Activated naive CD8-positive, alpha-beta T cell treated with anti-CD3 and anti-CD28 coated beads, Interleukin-2, amount 50 U/mL, for 24 hours (primary cell): ENCODE data around the gene TEX52.
A peak's percentile ranks its signal among the peaks of the same experiment; 100 is the strongest.

Source experiments
- ATAC-seq: fragments of 150-1000 bp; cut with Tn5 transposase; one replicate; pipeline ENCODE4 v1.10.0; 2021
- DNase-seq: peaks from one replicate; pipeline ENCODE4 v3.0.0; 2021
- H3K27ac Mint-ChIP-seq: one replicate; pipeline ENCODE4 v1.8.0; 2021; ENCODE audit warnings: mild to moderate bottlenecking, mixed read lengths
- H3K27me3 Mint-ChIP-seq: one replicate; pipeline ENCODE4 v1.8.0; 2021; ENCODE audit warnings: mixed read lengths
- H3K36me3 Mint-ChIP-seq: one replicate; pipeline ENCODE4 v1.8.0; 2021; ENCODE audit warnings: low read depth, mixed read lengths
- H3K4me1 Mint-ChIP-seq: one replicate; pipeline ENCODE4 v1.8.0; 2021; ENCODE audit warnings: mixed read lengths
- H3K4me3 Mint-ChIP-seq: one replicate; pipeline ENCODE4 v1.8.0; 2021; ENCODE audit warnings: mild to moderate bottlenecking, moderate library complexity, mixed read lengths
- H3K9me3 Mint-ChIP-seq: one replicate; pipeline ENCODE4 v1.8.0; 2021; ENCODE audit warnings: mixed read lengths

The TEX52 gene

GRCh38 chr12:2854669-2855453, 2.0 kb downstream of the TEX52 start:
- Mint-ChIP-seq H3K27ac (no peak overlapping the region), H3K4me1 (peaks cover 1% of the 10 kb centered on the region), H3K27me3 (no peaks in the 10 kb centered on the region), H3K4me3 (no peak overlapping the region), H3K9me3 (no peaks in the 10 kb centered on the region), H3K36me3 (peaks cover 15% of the 10 kb centered on the region)
- DNase-seq (no peak), ATAC-seq (no peak)

GRCh38 chr12:2853626-2854025, 3.2 kb downstream of the TEX52 start:
- no peaks in the 10 kb centered on the region for H3K27me3 Mint-ChIP-seq
- no peak overlapping the region for H3K27ac Mint-ChIP-seq
- H3K36me3 Mint-ChIP-seq = peaks cover 9% of the 10 kb centered on the region
- no peaks in the 10 kb centered on the region for H3K9me3 Mint-ChIP-seq
- DNase-seq (peak; percentile 64), ATAC-seq (peak; percentile 52)
- no peak overlapping the region for H3K4me3 Mint-ChIP-seq
- peaks cover 1% of the 10 kb centered on the region for H3K4me1 Mint-ChIP-seq

- no peak overlapping the region for H3K4me3 Mint-ChIP-seq
- peaks cover 5% of the 10 kb centered on the region for H3K36me3 Mint-ChIP-seq
- H3K27ac Mint-ChIP-seq = no peak overlapping the region
These were observed 4.9 kb downstream of the TEX52 start for GRCh38 chr12:2851931-2852330.

DNA sequence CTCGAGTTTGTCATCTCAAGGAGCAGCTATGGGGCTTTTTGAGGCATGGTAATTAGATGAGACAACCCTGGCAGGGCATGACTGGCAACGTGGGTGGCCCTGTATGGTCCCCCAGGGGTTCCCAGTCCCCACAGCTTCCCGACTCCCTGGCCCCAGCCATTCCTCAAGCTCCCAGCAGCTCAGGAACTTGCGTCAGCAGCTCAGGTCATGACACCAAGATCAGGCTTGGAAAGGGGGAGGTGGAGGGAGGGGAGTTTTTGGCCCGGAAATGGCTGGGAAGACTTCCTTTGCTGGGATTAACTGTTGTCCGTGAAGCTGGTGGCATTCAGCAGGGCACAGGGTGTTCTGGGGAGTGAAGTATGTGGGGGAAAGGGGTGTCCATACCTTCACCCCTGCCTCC, 11.6 kb downstream of the TEX52 start:
- DNase-seq = no peak
- H3K27ac Mint-ChIP-seq = no peak overlapping the region
- H3K4me3 Mint-ChIP-seq = no peak overlapping the region

More at GRCh38 chr12:2851931-2852330, 4.9 kb downstream of the TEX52 start:
- no peak for DNase-seq
- Mint-ChIP-seq H3K4me1 (peaks cover 1% of the 10 kb centered on the region), H3K9me3 (no peaks in the 10 kb centered on the region), H3K27me3 (no peaks in the 10 kb centered on the region)
- ATAC-seq = no peak

GRCh38 chr12:2844786-2845185, 12.1 kb downstream of the TEX52 start:
- Mint-ChIP-seq H3K4me3 (no peak overlapping the region), H3K27ac (no peak overlapping the region), H3K4me1 (no peaks in the 10 kb centered on the region), H3K36me3 (peaks cover 5% of the 10 kb centered on the region), H3K27me3 (no peaks in the 10 kb centered on the region), H3K9me3 (no peaks in the 10 kb centered on the region)
- DNase-seq = no peak
- ATAC-seq = no peak

More for the DNA sequence above, 11.6 kb downstream of the TEX52 start:
- no peaks in the 10 kb centered on the region for H3K27me3 Mint-ChIP-seq
- no peaks in the 10 kb centered on the region for H3K9me3 Mint-ChIP-seq
- H3K36me3 Mint-ChIP-seq = peaks cover 3% of the 10 kb centered on the region
- ATAC-seq = no peak
- H3K4me1 Mint-ChIP-seq = no peaks in the 10 kb centered on the region

DNA sequence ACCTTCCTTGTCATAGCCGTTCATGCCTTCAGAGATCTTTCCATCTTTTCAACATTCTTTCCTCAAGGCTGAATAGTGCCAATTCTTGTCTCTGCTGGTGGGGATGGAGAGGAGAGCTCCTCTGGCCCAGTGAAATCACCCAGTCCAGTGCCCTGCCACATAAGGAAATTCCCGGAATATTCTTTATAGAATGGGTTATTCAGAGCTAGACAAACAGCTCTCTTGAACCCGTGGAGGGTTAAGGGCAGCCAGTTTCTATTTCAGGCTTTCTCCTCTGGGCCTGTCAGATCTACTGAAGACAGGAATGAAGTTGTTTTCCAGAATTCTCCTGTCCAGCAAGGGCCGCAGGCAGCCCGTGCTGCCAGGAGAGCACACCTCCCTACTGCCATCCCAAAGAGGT, 13.9 kb downstream of the TEX52 start:
- H3K27me3 Mint-ChIP-seq = no peaks in the 10 kb centered on the region
- DNase-seq (no peak), ATAC-seq (no peak)
- no peaks in the 10 kb centered on the region for H3K4me1 Mint-ChIP-seq
- H3K9me3 Mint-ChIP-seq = no peaks in the 10 kb centered on the region
- H3K36me3 Mint-ChIP-seq = peaks cover 11% of the 10 kb centered on the region
- no peak overlapping the region for H3K4me3 Mint-ChIP-seq
- H3K27ac Mint-ChIP-seq = no peak overlapping the region

DNA sequence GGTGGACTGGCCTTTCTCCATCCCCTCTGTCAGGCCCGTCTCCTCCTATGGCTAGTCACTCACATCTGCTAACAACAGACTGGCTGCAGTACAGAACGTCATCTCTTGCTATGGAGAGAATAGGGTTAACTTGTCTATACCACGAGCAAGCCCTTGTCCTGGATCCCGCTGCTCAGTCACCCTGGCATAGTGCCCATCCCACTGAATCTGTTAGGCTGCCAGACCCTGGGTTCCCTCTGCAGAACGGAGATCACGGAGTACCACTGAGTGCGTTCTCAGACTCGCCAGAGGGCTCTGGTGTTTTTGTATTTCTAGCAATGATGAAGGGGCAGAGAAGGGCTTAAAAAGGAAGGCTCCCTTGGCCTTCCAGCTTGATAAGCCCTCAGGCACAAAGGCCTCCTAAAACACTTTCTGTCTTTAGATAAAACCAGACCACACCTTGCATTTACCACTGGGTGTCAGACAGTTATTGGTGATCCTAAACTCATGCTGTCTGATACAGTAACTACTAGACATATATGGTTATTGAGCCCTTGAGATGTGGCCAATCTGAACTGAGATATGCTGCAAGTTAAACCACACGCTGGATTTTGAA, 15.7 kb downstream of the TEX52 start:
- Mint-ChIP-seq H3K9me3 (no peaks in the 10 kb centered on the region), H3K36me3 (peaks cover 19% of the 10 kb centered on the region), H3K4me3 (no peak overlapping the region), H3K27me3 (no peaks in the 10 kb centered on the region), H3K4me1 (no peaks in the 10 kb centered on the region), H3K27ac (no peak overlapping the region)
- ATAC-seq (no peak), DNase-seq (no peak)

DNA sequence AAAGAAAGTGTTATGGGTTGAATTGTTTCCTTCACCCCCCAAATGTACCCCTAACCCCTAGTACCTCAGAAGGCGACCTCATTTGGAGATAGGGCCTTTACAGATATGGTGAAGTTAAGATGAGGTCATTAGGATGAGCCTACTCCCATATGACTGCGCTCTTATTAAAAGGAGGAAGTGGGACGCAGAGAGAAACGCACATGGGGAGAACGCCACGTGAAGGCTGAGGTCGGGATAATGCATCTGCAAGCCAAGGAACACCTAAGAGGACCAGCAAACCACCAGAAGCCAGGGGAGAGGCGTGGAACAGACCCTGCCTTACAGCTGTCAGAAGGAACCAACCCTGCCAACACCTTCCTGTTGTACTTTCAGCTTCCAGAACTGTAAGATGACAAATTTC, 20.3 kb downstream of the TEX52 start:
- DNase-seq = no peak
- peaks cover 2% of the 10 kb centered on the region for H3K4me1 Mint-ChIP-seq

DNA sequence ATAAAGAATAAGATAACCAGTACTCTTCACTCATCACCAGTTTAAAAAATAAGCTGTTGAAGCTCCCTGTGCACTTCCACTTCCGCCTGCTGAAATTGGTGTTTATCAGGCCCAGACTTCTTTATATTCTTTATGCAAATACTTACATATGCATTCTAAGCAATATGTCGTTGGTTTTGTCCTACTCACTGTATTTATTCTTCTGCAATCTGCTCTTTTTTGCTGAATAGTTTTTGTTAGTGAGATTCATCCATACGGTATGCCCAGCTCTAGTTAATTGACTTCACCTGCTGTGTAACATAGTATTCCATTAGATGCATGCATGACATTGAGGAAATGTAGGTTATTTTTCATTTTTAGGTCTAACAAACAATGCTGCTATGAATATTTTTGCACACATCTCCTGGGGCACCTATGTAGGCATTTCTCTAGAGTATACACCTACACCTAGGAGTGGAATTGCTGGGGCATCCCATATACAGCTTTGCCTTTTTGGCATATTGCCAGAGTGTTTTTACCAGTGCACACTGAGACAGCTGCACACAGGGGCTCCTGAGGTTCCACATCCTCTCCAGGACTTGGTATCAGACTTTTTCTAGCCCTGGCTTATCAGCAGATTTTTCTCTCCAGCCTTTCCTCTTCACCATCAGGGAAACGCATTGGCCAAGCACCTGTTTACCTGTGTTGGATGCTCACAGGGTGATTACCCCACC, 21.0 kb downstream of the TEX52 start:
- Mint-ChIP-seq H3K36me3 (peaks cover 23% of the 10 kb centered on the region), H3K27ac (no peak overlapping the region), H3K4me1 (peaks cover 2% of the 10 kb centered on the region), H3K9me3 (no peaks in the 10 kb centered on the region), H3K27me3 (no peaks in the 10 kb centered on the region), H3K4me3 (no peak overlapping the region)
- DNase-seq = no peak
- no peak for ATAC-seq

More for the DNA sequence above, 20.3 kb downstream of the TEX52 start:
- no peaks in the 10 kb centered on the region for H3K27me3 Mint-ChIP-seq
- no peak overlapping the region for H3K4me3 Mint-ChIP-seq
- no peak overlapping the region for H3K27ac Mint-ChIP-seq
- no peak for ATAC-seq
- peaks cover 21% of the 10 kb centered on the region for H3K36me3 Mint-ChIP-seq
- H3K9me3 Mint-ChIP-seq = no peaks in the 10 kb centered on the region

GRCh38 chr12:2834581-2835491, 22.0 kb downstream of the TEX52 start, which contains the start of gene NRIP2:
Gene NRIP2, minus strand, starts transcription at chr12:2835035. Its CDS starts 52 bp downstream, at chr12:2834983.
- H3K4me1 Mint-ChIP-seq = peaks cover 2% of the 10 kb centered on the region
- H3K9me3 Mint-ChIP-seq = no peaks in the 10 kb centered on the region
- no peaks in the 10 kb centered on the region for H3K27me3 Mint-ChIP-seq
- DNase-seq (no peak), ATAC-seq (peak; percentile 16)
- peak within 1 kb of the TSS; percentile 6 for H3K27ac Mint-ChIP-seq
- peaks cover 23% of the 10 kb centered on the region for H3K36me3 Mint-ChIP-seq
- no peak within 1 kb of the TSS for H3K4me3 Mint-ChIP-seq

- Mint-ChIP-seq H3K4me3 (no peak overlapping the region), H3K4me1 (peaks cover 2% of the 10 kb centered on the region), H3K9me3 (no peaks in the 10 kb centered on the region), H3K27me3 (no peaks in the 10 kb centered on the region), H3K27ac (no peak overlapping the region), H3K36me3 (peaks cover 23% of the 10 kb centered on the region)
- ATAC-seq = no peak
- no peak for DNase-seq
These were observed 23.0 kb downstream of the TEX52 start for GRCh38 chr12:2833810-2834209.

GRCh38 chr12:2833327-2833726, 23.5 kb downstream of the TEX52 start:
- H3K36me3 Mint-ChIP-seq = peaks cover 25% of the 10 kb centered on the region
- no peaks in the 10 kb centered on the region for H3K27me3 Mint-ChIP-seq
- H3K4me1 Mint-ChIP-seq = peaks cover 2% of the 10 kb centered on the region
- H3K4me3 Mint-ChIP-seq = no peak overlapping the region
- DNase-seq (no peak), ATAC-seq (no peak)
- H3K9me3 Mint-ChIP-seq = no peaks in the 10 kb centered on the region
- H3K27ac Mint-ChIP-seq = no peak overlapping the region

DNA sequence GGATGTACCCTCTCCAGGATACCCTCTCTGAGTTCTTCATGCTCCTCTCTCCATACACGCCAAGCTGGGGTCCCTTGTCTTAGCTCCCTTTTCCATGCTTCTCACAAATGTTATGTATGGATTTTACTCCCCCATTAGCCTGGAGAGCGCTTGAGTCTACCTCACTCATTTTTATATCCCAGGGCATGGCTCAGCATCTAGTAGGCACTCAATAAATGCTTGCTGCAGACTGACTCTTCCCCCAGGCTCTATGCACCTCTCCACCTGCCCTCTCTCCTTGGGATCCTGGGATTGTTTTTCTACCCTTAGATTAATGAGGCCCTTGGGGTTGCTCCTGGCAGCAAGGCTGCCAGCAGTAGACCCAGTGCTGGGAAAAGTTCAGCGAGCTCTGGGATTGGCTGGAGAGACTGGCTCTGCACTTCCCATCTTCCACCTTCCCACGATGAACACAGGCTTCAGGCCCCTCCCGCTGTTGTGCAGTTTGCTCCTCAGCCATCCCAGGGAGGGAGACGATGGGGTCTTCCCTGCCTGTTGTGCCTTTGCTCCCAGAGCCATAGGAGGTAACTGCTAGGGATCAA, 24.2 kb downstream of the TEX52 start:
- Mint-ChIP-seq H3K4me1 (peaks cover 2% of the 10 kb centered on the region), H3K9me3 (no peaks in the 10 kb centered on the region), H3K27me3 (no peaks in the 10 kb centered on the region), H3K27ac (no peak overlapping the region), H3K4me3 (no peak overlapping the region), H3K36me3 (peaks cover 23% of the 10 kb centered on the region)
- DNase-seq (no peak), ATAC-seq (no peak)

DNA sequence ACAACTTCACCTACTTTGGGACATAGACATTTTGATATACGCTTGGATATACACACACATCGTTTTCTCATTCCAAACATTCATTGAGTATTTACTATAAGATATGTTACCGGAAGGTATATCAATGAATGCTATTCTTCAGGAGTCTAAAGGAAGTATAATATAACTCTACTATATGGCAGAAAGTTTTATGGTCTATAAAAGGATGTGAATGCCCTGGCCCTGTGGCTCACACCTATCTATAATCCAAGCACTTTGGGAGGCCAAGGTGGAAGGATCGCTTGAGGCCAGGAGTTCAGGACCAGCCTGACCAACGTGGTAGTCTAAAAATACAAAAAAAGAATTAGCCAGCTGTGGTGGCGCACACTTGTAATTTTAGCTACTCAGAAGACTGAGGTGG, 27.6 kb downstream of the TEX52 start:
- Mint-ChIP-seq H3K9me3 (no peaks in the 10 kb centered on the region), H3K27me3 (no peaks in the 10 kb centered on the region), H3K36me3 (peaks cover 29% of the 10 kb centered on the region), H3K4me1 (peaks cover 2% of the 10 kb centered on the region), H3K27ac (no peak overlapping the region), H3K4me3 (no peak overlapping the region)
- DNase-seq = no peak
- no peak for ATAC-seq
